Hematopoietic multipotent progenitor cell (in vitro differentiated cells): Measurements from ENCODE around the gene IL22RA2. TPM values are rescaled to one million over a fixed set of nuclear protein-coding genes. Genes with fewer than 3 reads are reported as not detected.

ENCODE experiments used
- DNase-seq, 3 donors: peaks; one replicate each; pipeline ENCODE4 v3.0.0-alpha.2; 2011 to 2015; ENCODE audit warnings: low read depth in 2 of 3, low spot score in 2 of 3
- total RNA-seq: library from RNA; depleted of rRNA; stranded (reverse); fragments of >200 nt; gene quantifications from one replicate; pipeline ENCODE4 v1.2.3, GENCODE V29; 2012

IL22RA2 gene
- total RNA-seq, 1 donor, result not detected

DNA sequence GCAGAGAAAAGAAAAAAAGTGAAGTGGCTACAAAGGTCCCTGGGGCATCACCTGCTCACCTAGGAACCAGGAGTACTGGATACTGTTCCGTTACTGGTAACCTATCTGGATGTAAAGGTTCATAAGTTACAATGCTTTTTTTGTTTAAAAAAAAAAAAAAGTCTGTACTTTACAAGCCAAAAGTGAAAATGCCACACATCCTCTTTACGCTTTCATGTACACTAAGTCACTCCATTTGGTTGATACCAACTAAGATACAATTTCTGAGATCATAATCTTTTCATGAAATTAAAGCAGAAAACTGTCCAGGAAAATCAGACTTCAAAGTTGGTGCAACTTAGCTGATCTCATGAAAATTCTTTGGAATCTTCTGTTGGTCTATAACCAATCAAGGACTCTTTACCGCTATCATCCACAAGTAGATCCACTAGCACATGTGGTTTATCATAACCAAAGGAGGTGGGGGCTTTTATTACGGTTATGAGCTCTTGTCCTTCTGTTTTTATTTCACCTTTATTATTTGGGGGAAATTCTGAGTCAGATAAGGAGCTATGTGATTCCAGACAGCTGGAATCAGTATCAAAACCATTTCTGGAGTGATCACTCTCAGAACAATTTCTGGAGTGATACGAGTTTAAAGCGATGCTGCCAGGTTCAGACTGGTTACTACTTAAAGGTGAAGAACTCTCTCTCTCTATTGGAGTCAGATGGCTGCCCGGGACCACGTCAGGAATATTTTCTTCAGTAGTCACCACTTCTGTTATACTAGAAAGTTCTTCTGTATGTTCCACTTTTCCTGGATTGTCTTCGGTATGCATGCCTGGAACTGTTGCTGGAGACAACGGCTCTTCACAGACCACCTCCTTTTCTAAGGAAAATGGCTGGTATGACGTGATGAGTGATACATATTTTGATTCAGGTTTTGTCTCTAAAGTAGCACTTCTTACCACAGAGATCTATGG is 24.5 kb upstream of the IL22RA2 start:
- DNase-seq, result no peak

DNA sequence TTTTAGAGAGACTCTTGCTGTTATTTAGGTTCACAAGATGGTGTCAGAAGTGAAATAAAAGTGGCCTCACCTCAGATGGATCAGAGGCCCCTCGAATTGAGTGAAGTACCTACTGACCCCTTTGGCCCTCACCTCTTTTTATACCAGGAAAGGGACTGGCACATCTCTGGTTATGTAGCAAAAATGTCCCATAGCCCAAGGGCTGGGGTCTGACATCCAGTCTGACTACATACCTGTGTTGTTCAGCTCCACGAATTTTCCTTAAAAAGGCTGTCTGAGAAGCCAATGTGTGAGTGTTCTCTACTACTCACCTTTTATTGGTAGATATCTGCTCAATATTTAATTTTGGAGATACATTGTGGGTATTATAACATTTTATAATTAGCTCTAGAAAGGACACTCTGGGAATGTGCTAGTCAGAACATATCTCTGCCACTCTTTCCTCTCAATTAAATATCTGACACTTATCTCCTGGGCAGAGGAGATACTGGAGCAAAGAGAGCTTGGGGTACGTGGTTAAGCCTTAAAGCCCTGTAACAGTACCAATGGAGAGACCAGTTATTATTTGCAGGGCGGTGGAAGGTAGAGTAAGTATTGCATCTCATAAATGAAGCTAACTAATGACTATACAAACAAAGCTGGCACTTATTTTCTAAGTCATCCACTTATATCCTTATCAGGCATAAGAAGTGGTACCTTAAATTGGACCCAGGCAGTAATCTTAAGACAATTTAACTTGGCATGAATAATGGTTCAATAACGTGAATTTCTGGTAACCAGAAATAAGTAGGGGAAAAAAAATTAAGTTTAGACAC is 20.0 kb upstream of the IL22RA2 start:
- no peak for DNase-seq

DNA sequence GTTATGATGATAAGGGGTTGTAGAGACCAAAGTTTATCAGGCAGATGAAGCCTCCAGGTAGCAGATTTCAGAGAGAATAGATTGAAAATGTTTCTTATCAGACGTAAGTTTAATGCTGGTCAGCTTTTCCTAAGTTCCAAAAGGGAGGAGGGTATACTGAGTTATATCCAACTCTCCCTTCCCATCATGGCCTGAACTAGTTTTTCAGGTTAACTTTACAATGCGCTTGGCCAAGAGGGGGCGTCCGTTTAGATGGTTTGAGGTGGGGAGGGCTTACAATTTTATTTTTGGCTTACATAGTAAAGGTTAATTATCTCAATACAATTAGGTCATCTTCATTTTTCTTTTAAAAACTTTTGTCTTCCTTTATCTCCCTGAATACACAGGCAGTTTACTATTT is 19.4 kb upstream of the IL22RA2 start:
- DNase-seq, result no peak

DNA sequence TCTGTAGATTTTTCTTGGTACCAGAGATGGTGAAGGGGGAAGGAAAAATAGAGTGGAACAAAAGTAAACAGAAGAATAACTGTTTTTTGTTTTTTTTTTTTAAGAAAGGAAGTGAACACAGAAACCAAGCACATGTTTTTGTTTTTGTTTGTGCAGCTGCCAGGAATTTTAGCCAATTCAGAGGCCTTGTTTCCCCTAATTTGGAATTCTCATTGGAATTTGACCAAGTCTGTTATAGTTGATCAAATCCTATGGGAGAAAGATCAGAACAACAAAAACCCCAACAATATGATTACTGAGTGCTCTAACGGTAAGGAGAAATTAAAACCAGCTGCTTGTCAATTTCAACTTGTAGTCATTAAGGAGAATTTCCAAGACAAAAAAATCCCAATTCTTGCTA is 18.2 kb upstream of the IL22RA2 start:
- no peak for DNase-seq

DNA sequence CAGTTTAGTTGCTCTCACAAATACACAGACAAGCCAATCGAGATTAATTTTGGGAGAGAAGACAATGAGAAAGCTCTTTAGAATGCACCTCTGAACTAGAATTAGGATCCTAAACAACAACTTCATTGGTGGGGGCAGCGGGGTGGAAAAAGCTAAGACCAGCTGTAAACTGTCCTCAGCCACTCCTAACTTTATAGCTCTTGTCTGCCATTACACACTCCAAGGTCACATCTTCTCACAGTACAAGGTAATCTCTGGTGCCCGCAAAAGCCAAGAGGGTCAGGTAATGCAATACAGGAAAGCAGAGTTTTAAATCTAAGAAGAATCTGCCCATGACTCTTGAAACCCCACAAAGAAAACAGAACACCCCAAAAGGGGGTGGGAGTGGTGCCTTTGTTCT is 17.8 kb upstream of the IL22RA2 start:
- DNase-seq, result no peak

DNA sequence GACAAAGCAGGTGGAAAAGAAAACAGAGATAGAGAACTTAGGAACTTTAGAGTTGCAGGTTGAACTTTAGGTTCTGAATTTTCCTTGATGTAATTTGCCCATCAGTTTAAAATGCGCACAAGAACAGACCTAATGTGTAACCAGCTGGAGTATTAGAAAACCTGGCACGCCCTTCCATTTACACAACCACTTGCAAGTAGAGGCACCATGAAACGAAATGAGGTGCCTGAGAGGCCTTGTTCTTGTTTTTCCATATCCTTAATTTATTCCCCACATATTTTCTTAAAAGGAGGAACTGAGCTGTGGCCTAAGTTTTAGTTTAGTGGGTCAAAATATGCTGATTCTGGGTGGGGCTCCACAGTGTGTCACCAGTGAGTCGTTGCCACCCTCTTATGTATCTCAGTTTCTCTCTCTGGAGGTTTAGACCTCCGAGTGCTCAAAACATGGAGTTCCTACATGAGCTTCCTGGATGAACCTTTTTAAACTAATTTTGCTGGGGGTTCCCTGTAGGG is 17.2 kb upstream of the IL22RA2 start:
- DNase-seq, result no peak

DNA sequence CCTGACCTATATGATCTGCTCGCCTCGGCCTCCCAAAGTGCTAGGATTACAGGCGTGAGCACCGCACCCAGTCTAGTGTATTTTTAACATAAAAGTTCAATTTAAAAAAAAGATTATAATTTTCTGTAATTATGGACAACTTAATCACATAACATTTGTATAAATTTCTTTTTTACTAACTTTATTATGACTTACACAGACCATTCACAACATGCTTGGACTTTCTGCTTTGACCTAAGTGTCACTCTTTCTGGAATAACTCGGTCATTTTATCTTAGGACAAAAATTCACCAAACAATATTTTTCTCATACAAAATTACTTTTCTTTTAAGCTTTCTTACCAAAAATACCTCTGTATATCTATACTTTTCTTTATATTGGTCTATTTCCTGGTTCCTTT is 15.4 kb upstream of the IL22RA2 start:
- DNase-seq, result no peak

DNA sequence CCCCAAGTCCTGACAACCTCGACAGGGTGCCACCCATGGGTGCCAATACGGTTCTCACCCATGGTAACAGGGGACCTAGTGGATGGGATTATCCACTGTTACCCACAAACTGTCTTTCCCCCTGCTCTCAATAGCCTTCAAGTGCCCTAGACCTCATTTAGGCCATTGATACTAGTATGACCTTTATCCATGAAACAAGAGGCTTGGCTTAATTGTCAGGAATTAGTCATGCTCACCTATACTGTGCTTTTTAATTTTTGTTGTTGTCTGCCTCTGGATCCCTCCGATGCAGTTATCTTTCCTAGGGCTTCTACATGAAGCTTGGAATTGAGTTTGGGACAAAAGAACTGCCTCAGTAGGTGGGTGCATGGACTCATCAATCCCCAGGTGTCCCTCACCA is 11.8 kb upstream of the IL22RA2 start:
- no peak for DNase-seq

DNA sequence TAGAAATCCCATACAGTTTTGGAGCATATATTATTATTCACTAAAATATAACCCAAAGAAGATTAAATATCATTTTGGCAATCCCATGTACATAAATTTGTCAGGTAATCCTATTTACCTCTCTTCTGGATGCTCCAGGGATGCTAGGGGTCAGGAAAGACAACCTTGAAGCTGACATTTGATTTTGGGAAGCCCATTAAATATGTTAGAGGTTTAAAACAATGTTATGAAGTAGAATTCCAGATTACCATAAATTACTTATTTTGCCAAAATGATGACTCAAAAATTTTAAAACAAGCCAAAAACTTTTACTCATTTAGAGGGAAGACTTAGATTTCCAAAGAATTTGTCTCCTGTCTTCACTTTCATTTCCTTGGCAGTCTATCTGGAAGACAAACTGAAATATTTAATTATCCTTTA is 9.2 kb upstream of the IL22RA2 start:
- DNase-seq, result no peak

DNA sequence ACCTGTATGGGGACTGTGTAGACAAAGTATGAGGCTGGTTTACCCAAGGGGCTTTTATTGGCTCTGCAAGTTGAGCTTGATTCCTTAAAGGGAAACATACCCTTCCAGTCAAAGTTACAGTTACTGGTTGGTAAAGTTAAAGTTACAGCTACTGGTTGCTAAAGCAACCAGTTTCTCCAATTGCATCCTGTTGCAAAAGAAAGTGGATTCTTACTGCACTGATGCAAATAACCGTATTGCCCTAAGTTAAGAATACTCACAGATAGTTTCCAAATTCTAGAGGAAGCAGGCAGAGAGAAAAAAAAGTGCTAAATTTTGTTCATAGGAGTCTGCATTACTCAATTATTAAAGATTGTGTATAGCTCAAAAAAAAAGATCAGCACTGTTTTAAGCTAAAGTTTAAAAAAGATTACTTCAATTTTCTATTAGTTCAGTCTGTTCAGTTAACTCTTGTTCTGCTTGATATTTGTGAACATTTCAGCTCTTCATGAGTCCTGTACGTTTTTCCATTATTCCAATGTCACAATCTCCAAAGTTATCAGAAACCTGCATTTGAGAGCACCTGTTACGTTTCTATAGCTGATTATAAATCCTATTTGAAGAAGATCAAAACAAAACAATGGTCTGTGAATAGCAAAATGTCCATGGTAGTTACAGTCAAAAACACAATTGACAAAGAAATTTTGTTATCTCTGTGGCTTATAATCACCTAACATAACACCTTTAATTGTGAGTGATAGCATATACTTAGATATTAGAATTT is 8.6 kb upstream of the IL22RA2 start:
- peak in 1 of 3 donors; percentile 24 for DNase-seq

DNA sequence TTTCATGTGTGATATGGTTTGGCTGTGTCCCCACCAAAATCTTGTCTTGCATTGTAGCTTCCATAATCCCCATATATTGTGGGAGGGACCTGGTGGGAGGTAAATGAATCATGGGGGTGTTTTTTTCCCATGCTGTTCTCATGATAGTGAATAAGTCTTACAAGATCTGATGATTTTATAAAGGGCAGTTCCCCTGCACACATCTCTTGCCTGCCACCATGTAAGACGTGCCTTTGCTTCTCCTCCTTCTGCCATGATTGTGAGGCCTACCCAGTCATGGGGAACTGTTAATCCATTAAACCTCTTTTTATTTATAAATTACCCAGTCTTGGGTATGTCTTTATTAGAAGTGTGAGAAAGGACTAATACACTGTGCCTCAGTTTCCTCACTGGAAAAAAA is 4.2 kb upstream of the IL22RA2 start:
- no peak for DNase-seq

DNA sequence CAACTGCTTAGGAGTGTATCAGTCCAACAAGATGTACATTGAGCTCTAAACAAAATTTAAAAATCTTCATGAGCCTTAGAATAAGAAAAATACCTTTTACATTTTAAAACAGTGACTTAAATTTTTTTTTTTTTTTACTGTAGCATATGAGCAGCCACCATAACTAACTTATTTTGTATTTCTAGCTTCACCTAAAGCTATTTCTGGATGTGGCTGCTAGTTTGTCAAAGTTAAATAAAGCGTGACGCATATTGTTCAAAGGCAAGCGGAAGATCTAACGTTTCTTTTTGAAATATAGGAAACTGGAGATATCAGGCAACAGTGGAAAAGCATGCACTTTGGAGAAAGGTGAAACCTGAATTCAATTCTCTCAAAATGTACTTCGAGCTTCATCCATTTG is 3.3 kb upstream of the IL22RA2 start:
- no peak for DNase-seq

DNA sequence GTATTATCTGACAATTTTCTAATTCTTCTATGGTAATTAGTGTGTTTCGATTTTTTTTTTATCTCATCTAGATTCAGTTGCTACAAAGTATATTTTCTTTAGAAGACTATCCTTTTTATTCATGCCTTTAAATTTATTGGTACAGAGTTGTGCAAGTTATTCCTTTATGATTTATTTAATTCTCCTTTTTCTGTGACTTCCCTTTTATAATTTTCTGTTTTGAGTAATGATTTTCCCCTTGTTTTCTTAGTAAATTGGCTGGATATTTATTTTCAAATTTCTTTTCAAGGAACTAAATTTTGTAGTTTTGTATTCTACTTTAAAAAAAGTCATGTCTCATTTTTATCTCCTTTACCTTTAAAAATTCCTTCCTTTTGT is 2.4 kb upstream of the IL22RA2 start:
- DNase-seq, result no peak

DNA sequence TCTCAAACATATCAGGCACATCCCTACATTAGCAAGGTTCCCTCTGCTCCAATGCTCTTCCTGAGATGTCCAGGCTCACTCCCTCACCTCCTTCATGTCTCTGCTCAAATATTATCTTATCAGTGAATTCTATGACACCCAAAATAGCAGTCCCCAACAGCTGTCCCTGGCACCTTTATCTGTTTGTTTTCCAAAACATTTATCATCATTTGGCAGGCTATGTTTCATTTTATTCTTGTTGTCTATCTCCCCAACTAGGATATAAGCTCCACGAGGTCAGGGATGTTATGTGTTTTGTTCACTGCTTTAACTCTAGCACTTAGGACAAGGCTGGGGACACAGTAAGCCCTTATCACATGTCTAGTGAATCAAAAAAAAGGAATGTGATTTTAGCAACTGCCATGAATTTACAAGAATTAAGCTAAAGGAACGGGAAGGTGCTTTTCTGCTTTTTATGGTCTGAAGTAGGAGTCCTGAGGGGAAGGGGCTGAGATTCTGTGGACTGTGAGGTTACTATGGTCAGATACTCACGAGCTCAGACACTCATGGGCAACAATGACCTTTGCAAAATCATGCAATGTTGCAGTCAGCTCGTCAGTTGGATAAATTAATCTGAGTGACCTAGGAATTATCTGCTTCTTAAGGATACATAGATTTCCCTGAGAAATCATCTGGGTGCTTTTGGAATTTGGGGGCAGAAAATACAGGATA is 1.9 kb upstream of the IL22RA2 start:
- DNase-seq, result no peak

DNA sequence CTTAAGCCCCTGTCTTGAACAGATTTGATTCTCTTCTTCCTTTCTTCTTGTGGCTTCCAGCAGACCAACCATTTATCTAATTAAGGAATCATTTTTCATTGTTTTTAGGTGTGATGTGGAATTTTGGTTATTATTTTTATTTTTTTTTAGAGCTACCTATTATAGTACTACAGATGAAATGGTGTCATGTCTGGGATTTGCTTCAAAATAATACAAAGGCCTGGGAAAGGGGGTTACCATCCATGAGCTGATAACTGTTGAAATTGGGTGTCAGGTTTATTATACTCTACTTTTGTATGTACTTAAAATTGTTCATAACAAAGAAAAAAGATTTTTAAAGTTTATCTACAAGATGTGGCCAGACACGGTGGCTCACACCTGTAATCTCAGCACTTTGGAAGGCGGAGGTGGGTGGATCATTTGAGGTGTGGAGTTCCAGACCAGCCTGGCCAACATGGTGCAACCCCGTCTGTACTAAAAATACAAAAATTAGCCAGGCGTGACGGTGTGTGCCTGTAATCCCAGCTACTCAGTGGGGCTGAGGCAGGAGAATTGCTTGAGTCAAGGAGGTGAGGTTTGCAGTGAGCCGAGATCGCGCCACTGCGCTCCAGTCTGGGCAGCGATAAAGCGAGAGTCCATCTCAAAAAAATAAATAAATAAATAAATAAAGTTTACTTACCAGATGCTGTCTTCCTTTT is 561 bp downstream of the IL22RA2 start:
- no peak for DNase-seq

DNA sequence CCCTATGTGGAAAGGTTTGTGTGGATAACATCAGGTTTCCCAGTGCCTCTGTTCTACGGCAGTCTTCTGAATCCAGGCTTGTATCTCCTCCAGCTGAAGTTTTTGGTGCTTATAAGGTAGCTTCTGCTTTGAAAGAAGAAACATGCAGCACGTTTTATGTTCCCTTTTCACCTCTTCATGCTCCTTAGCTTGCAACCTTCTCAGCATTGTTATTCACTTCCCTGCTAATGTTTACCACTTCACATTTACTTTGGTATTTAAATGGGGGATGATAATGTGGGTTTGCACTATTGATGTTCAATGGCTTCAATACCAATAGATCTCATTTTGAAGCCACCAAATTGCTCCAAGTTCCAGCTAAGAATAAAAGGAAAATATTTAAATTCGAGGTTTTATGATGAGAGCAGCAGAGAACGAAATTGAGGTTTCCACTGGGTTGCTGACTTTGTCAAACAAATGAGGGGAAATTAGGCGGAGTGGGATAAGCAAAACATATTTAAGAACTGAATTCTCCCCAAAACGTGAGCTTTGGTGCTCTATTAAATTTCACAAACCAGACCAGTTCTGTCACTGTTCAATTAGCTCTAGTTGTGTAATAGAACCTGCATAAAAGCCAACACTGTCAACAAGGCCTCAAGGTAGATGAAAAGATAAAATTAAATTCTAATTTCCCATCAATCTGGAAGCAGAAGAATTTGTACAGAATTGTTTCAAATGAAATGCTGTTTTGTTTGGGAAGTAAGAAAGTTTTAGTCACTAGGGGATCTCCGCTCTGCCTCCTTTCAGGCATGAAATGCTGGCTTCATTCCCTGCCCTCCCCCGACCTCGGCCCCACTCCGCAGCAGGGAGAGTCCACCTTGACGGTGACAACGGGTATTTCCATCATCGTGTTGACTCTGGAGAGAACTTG is 1.4 kb downstream of the IL22RA2 start:
- DNase-seq, result no peak

DNA sequence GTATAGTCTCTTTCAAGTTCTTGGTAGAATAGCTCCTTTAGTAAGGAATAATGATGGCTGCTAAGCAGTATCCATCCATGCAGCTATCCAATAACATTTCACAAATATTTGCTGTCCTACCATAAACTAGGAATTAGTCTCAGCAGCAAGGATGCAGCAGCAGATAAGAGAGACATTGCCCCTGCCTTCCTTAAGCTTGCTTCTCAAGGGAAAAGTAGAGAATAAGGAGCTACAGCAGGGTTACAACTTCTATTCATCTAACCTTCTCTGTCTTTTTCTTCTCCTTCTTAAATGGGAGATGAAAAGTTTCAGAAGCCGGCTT is 2.4 kb downstream of the IL22RA2 start:
- DNase-seq, result no peak

DNA sequence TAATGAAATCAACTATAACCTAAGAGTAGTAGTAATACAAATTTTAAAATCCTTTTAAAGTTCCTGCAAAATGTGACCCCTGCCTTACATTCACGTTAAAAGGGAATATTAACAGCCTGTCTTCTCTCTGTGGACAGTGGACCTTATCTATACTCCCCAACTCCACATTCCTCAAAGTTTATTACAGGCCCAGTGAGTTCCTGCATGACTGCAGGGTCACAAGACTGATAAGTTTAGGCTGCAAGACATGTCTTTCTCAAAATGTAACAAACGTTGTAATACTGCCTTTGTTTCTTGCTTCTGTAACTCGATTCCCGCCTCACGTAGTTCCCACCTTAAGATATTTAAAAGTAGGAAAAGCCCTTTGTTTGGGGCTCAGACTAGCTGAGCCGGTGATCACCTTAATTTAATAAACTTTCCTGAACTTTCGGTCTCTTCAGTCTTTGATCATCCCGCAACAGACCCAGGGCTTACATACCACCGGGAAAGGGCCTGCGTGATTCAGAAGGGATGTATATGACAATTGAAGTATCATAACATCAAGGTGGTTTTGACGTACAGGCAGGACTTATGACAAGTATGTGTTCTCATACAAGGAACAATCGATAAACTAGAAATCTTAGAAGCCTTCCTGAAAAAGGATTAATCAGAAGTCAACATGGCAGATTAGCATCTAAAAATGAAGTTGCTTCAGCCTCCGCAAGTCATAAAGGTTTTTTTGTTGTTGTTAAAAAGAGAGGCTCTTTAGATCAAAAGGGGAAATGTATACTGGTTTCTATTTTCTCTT is 3.0 kb downstream of the IL22RA2 start:
- no peak for DNase-seq
